CD14-positive monocyte (primary cell): ENCODE results near the gene TMEM174. TPM values are rescaled to one million over a fixed set of nuclear protein-coding genes. Genes with fewer than 3 reads are reported as not detected.
A peak's percentile ranks its signal among the peaks of the same experiment; 100 is the strongest.

Experiments
- DNase-seq, 3 donors: peaks; one replicate each; pipeline ENCODE4 v3.0.0-alpha.2; 2011 to 2022
- H2AFZ ChIP-seq: 2 replicates; pipeline ENCODE4 v1.6.0; 2012; ENCODE audit warnings: mild to moderate bottlenecking, low read depth, low read length, inconsistent platforms; ENCODE audit not compliant: insufficient read depth, poor library complexity, severe bottlenecking
- H3K27ac ChIP-seq, 2 donors: 1 replicate in 1 of 2; 2 replicates in 1 of 2; pipeline ENCODE4 v1.5.1; 2012 to 2013; ENCODE audit warnings: low read length in 2 of 2, control low read depth in 1 of 2, inconsistent platforms in 1 of 2, low read depth in 1 of 2, mild to moderate bottlenecking in 1 of 2
- H3K27me3 ChIP-seq, 2 donors: one replicate each; pipeline versions ENCODE4 v1.6.0 to v1.6.1; 2011 to 2013; ENCODE audit warnings: low read length in 2 of 2; ENCODE audit not compliant: control insufficient read depth in 2 of 2, insufficient read depth in 2 of 2
- H3K36me3 ChIP-seq, 2 donors: replicated peaks in 1 of 2; 1 replicate in 1 of 2; 2 replicates in 1 of 2; pipeline versions ENCODE4 v1.5.1 to v1.6.1; 2012 to 2013; ENCODE audit warnings: low read length in 2 of 2, control low read depth in 1 of 2, inconsistent platforms in 1 of 2, mild to moderate bottlenecking in 1 of 2; ENCODE audit not compliant: insufficient read depth in 2 of 2, control insufficient read depth in 1 of 2
- H3K4me1 ChIP-seq, 2 donors: 1 replicate in 1 of 2; 2 replicates in 1 of 2; pipeline versions ENCODE4 v1.5.1 to v1.6.1; 2012 to 2013; ENCODE audit warnings: low read length in 2 of 2, control low read depth in 1 of 2, inconsistent platforms in 1 of 2, mild to moderate bottlenecking in 1 of 2, moderate library complexity in 1 of 2; ENCODE audit not compliant: insufficient read depth in 2 of 2, control insufficient read depth in 1 of 2
- H3K4me2 ChIP-seq: replicated peaks from 2 replicates; pipeline ENCODE3; 2012; ENCODE audit warnings: low read length, moderate library complexity, mild to moderate bottlenecking; ENCODE audit not compliant: poor library complexity, severe bottlenecking; ENCODE audit errors: extremely low read depth
- H3K4me3 ChIP-seq, 3 experiments: fragments of 200-600 bp in 1 of 3; sonication (generic) in 1 of 3; replicated peaks in 1 of 3; 1 replicate in 2 of 3; 2 replicates in 1 of 3; pipeline ENCODE4 v1.5.1; 2011 to 2013; ENCODE audit warnings: low read length in 3 of 3, mild to moderate bottlenecking in 3 of 3, control low read depth in 2 of 3, low read depth in 2 of 3, inconsistent platforms in 1 of 3, moderate library complexity in 1 of 3
- H3K79me2 ChIP-seq: 2 replicates; pipeline ENCODE4 v1.6.0; 2012; ENCODE audit warnings: mild to moderate bottlenecking, control low read depth, inconsistent platforms, low read length, moderate library complexity; ENCODE audit not compliant: insufficient read depth
- H3K9ac ChIP-seq: 2 replicates; pipeline ENCODE4 v1.6.0; 2017; ENCODE audit warnings: low read length, mild to moderate bottlenecking; ENCODE audit not compliant: insufficient read depth, poor library complexity, severe bottlenecking
- H3K9me3 ChIP-seq, 2 donors: replicated peaks in 1 of 2; 1 replicate in 1 of 2; 2 replicates in 1 of 2; pipeline versions ENCODE4 v1.5.1 to v1.6.1; 2012 to 2013; ENCODE audit warnings: low read length in 2 of 2, control low read depth in 1 of 2; ENCODE audit not compliant: control insufficient read depth in 1 of 2, insufficient read depth in 1 of 2
- H4K20me1 ChIP-seq: 2 replicates; pipeline ENCODE4 v1.6.0; 2012; ENCODE audit warnings: mild to moderate bottlenecking, low read length, control low read depth, moderate library complexity; ENCODE audit not compliant: insufficient read depth
- H3K27ac Mint-ChIP-seq, 7 donors: one replicate each; pipeline ENCODE4 v1.8.0; 2020; ENCODE audit warnings: mild to moderate bottlenecking in 7 of 7, mixed read lengths in 7 of 7, moderate library complexity in 6 of 7, inconsistent platforms in 2 of 7
- H3K27me3 Mint-ChIP-seq, 3 donors: one replicate each; pipeline ENCODE4 v1.8.0; 2021 to 2022; ENCODE audit warnings: low read depth in 3 of 3, mild to moderate bottlenecking in 3 of 3, mixed read lengths in 3 of 3, moderate library complexity in 3 of 3, inconsistent platforms in 1 of 3
- H3K36me3 Mint-ChIP-seq, 2 donors: one replicate each; pipeline ENCODE4 v1.8.0; 2020; ENCODE audit warnings: mixed read lengths in 2 of 2, inconsistent platforms in 1 of 2, mild to moderate bottlenecking in 1 of 2
- H3K4me1 Mint-ChIP-seq: one replicate; pipeline ENCODE4 v1.8.0; 2020; ENCODE audit warnings: mild to moderate bottlenecking, mixed read lengths
- H3K4me3 Mint-ChIP-seq, 2 donors: one replicate each; pipeline ENCODE4 v1.8.0; 2020; ENCODE audit warnings: mild to moderate bottlenecking in 2 of 2, mixed read lengths in 2 of 2, moderate library complexity in 1 of 2
- H3K9me3 Mint-ChIP-seq, 7 donors: one replicate each; pipeline ENCODE4 v1.8.0; 2020 to 2022; ENCODE audit warnings: mixed read lengths in 7 of 7, mild to moderate bottlenecking in 6 of 7, moderate library complexity in 6 of 7, inconsistent platforms in 2 of 7
- WGBS: methylation state at CpG from one replicate; pipeline ENCODE4 v1.1.5; 2013; ENCODE audit warnings: missing lambda C conversion rate; ENCODE audit not compliant: insufficient coverage; 5-methylcytosine and 5-hydroxymethylcytosine counted together
- intact Hi-C, 2 donors: fragments of 100-400 bp; cut with micrococcal nuclease; formaldehyde crosslinking; loops; one replicate each; pipeline versions ENCODE4 v1.15.0 to v1.15.1; 2023
- polyA plus RNA-seq, 3 donors: library from polyadenylated mRNA; depleted of rRNA in 1 of 3; unstranded in 2 of 3; stranded (reverse) in 1 of 3; fragments of 300-500 nt in 2 of 3; fragments of >200 nt in 1 of 3; fragmentation: Illumina TruSeq in 2 of 3; gene quantifications; 1 replicate in 2 of 3; 2 replicates in 1 of 3; pipeline ENCODE4 v1.2.3, GENCODE V29; 2012 to 2021
- TF ChIP-seq, protein P1 (sequence below): fragments of 200-600 bp; IDR thresholded peaks from one replicate; pipeline ENCODE4 v1.8.0; 2022; ENCODE audit warnings: antibody characterized with exemption, mild to moderate bottlenecking

Gene TMEM174
- polyA plus RNA-seq, 3 donors, result not detected

DNA sequence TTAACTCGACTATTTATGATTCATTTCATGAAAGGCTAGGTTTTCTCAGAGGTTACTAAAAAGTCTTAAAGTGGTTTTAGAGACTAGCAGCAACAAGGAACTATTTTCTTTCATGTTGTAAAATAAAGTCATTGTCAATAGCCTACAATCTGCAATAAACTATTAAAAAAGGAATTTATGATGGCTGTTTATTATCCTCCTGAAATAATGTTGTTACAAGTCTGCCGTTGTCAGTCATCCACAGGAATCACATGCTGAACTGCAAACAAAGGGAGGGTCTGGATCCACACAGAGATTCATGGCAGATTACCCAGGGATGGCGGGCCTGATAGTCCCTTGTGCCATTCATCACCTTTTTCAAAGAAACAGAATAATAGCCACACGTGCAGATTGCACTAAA, 49.2 kb downstream of the TMEM174 start:
- H3K36me3 ChIP-seq, result no peaks in the 10 kb centered on the region
- H3K79me2 ChIP-seq, result no peaks in the 10 kb centered on the region
- intact Hi-C loops, result no loop called here
- H3K36me3 Mint-ChIP-seq, result no peaks in the 10 kb centered on the region
- no peaks in the 10 kb centered on the region for H4K20me1 ChIP-seq
- H3K27ac Mint-ChIP-seq, result no peak overlapping the region
- H3K4me3 Mint-ChIP-seq, result peak overlapping the region in 1 of 2 donors; percentile 32
- peaks cover 59 to 82% (median 70%) of the 10 kb centered on the region in 3 donors for H3K27me3 Mint-ChIP-seq
- TF ChIP-seq, protein P1, sequence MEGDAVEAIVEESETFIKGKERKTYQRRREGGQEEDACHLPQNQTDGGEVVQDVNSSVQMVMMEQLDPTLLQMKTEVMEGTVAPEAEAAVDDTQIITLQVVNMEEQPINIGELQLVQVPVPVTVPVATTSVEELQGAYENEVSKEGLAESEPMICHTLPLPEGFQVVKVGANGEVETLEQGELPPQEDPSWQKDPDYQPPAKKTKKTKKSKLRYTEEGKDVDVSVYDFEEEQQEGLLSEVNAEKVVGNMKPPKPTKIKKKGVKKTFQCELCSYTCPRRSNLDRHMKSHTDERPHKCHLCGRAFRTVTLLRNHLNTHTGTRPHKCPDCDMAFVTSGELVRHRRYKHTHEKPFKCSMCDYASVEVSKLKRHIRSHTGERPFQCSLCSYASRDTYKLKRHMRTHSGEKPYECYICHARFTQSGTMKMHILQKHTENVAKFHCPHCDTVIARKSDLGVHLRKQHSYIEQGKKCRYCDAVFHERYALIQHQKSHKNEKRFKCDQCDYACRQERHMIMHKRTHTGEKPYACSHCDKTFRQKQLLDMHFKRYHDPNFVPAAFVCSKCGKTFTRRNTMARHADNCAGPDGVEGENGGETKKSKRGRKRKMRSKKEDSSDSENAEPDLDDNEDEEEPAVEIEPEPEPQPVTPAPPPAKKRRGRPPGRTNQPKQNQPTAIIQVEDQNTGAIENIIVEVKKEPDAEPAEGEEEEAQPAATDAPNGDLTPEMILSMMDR, result no peak
- DNase-seq, result no peak
- H3K4me3 ChIP-seq, result no peak overlapping the region
- H3K4me1 Mint-ChIP-seq, result no peaks in the 10 kb centered on the region
- H3K9me3 ChIP-seq, result no peaks in the 10 kb centered on the region
- WGBS, result 43% methylated on average over 1 of the region's 4 CpGs
- H3K9me3 Mint-ChIP-seq, result peaks cover 0 to 3% (median 0%) of the 10 kb centered on the region in 7 donors
- H3K27me3 ChIP-seq, result peaks cover 59 to 84% of the 10 kb centered on the region in 2 donors
- no peak overlapping the region for H3K9ac ChIP-seq
- H3K4me1 ChIP-seq, result no peaks in the 10 kb centered on the region
- no peak overlapping the region for H3K27ac ChIP-seq
- no peak overlapping the region for H2AFZ ChIP-seq
- H3K4me2 ChIP-seq, result no peak overlapping the region

Other genes starting within 250 kb of the TMEM174 start
- gene FCHO2, start 217.2 kb upstream of the TMEM174 start, polyA plus RNA-seq, result 10 to 100 TPM in 1 of 3 donors, 1 to 10 TPM in 2; 8.3 to 10.1 (median 9.9) TPM
- gene TMEM171, start 52.6 kb upstream of the TMEM174 start, polyA plus RNA-seq, result not detected